OCI-LY1 (cell line): ENCODE results near the gene LCOR.

Source experiments
- H2AFZ ChIP-seq: fragments of 200-600 bp; sonication (generic), shearing (Covaris generic); 2 replicates; pipeline ENCODE4 v1.6.0; 2014; ENCODE audit warnings: antibody characterized with exemption, mild to moderate bottlenecking, low read length
- H3F3A ChIP-seq: fragments of 200-600 bp; sonication (generic), shearing (Covaris generic); 2 replicates; pipeline ENCODE4 v1.6.0; 2014; ENCODE audit warnings: mild to moderate bottlenecking, antibody characterized with exemption, low read length, moderate library complexity; ENCODE audit not compliant: insufficient read depth
- H3K27ac ChIP-seq: fragments of 200-600 bp; sonication (generic); 2 replicates; pipeline ENCODE4 v1.5.1; 2014; ENCODE audit warnings: low read length, mixed run types, mild to moderate bottlenecking, low read depth; ENCODE audit not compliant: poor library complexity, severe bottlenecking
- H3K27me3 ChIP-seq: fragments of 200-600 bp; sonication (generic); 2 replicates; pipeline ENCODE4 v1.6.0; 2014; ENCODE audit warnings: antibody characterized with exemption, mild to moderate bottlenecking, low read length, moderate library complexity; ENCODE audit not compliant: insufficient read depth
- H3K36me3 ChIP-seq: fragments of 200-600 bp; sonication (generic); 2 replicates; pipeline ENCODE4 v1.6.1; 2014; ENCODE audit warnings: mild to moderate bottlenecking, antibody characterized with exemption, low read length, moderate library complexity, mixed read lengths; ENCODE audit not compliant: insufficient read depth
- H3K4me1 ChIP-seq: fragments of 200-600 bp; sonication (generic); 2 replicates; pipeline ENCODE4 v1.5.1; 2014; ENCODE audit warnings: mild to moderate bottlenecking, low read length, moderate library complexity; ENCODE audit not compliant: insufficient read depth, severe bottlenecking
- H3K4me2 ChIP-seq: fragments of 200-600 bp; sonication (generic), shearing (Covaris generic); 2 replicates; pipeline ENCODE4 v1.6.1; 2014; ENCODE audit warnings: low read length
- H3K4me3 ChIP-seq: fragments of 200-600 bp; sonication (generic); 2 replicates; pipeline ENCODE4 v1.5.1; 2014; ENCODE audit warnings: low read length, low read depth, mild to moderate bottlenecking, mixed read lengths; ENCODE audit not compliant: poor library complexity, severe bottlenecking
- H3K79me2 ChIP-seq: fragments of 200-600 bp; shearing (Covaris generic); 2 replicates; pipeline ENCODE4 v1.6.1; 2016; ENCODE audit warnings: mixed run types, low read length, mixed read lengths; ENCODE audit not compliant: insufficient read depth
- H3K9ac ChIP-seq: fragments of 200-600 bp; sonication (generic), shearing (Covaris generic); 2 replicates; pipeline ENCODE4 v1.6.1; 2014; ENCODE audit warnings: mild to moderate bottlenecking, low read length, mixed read lengths
- H3K9me2 ChIP-seq: fragments of 200-600 bp; sonication (generic), shearing (Covaris generic); 2 replicates; pipeline ENCODE4 v1.6.1; 2014; ENCODE audit warnings: low read depth, mild to moderate bottlenecking, low read length, mixed read lengths
- H3K9me3 ChIP-seq: fragments of 200-600 bp; shearing (Covaris generic); 2 replicates; pipeline ENCODE4 v1.6.1; 2014; ENCODE audit warnings: low read length, mixed read lengths
- H4K20me1 ChIP-seq: fragments of 200-600 bp; sonication (generic), shearing (Covaris generic); 2 replicates; pipeline ENCODE4 v1.6.0; 2016; ENCODE audit warnings: mild to moderate bottlenecking, low read length; ENCODE audit not compliant: insufficient read depth
- CTCF ChIP-seq: fragments of 200-600 bp; sonication (generic), shearing (Covaris generic); IDR thresholded peaks from 2 replicates; pipeline ENCODE4 v1.5.1; 2017; ENCODE audit warnings: mild to moderate bottlenecking, antibody characterized with exemption, low read length, moderate library complexity, mixed read lengths
- EZH2 ChIP-seq: fragments of 200-600 bp; sonication (generic), shearing (Covaris generic); IDR thresholded peaks from 2 replicates; pipeline ENCODE4 v1.8.0; 2017; ENCODE audit warnings: borderline replicate concordance, mixed run types, mild to moderate bottlenecking, antibody characterized with exemption, low read length, moderate library complexity, mixed read lengths

Gene LCOR

GRCh38 chr10:96988426-96988825 is 156.3 kb downstream of the LCOR start:
- no peak for TF ChIP-seq CTCF
- TF ChIP-seq EZH2 = no peak
- H3K4me3 ChIP-seq = no peak overlapping the region
- no peaks in the 10 kb centered on the region for H3K79me2 ChIP-seq
- no peak overlapping the region for H3K4me2 ChIP-seq
- H2AFZ ChIP-seq = no peak overlapping the region
- no peaks in the 10 kb centered on the region for H3K9me3 ChIP-seq
- no peaks in the 10 kb centered on the region for H3K27me3 ChIP-seq
- H3K36me3 ChIP-seq = no peaks in the 10 kb centered on the region
- H4K20me1 ChIP-seq = no peaks in the 10 kb centered on the region
- no peaks in the 10 kb centered on the region for H3F3A ChIP-seq
- no peaks in the 10 kb centered on the region for H3K9me2 ChIP-seq
- H3K27ac ChIP-seq = no peak overlapping the region
- no peaks in the 10 kb centered on the region for H3K4me1 ChIP-seq
- no peak overlapping the region for H3K9ac ChIP-seq

- Histone ChIP-seq H3K9me2 (no peaks in the 10 kb centered on the region), H3K4me1 (no peaks in the 10 kb centered on the region), H3K4me3 (no peak overlapping the region), H3K9me3 (no peaks in the 10 kb centered on the region), H3F3A (no peaks in the 10 kb centered on the region), H3K4me2 (no peak overlapping the region), H3K9ac (no peak overlapping the region), H2AFZ (no peak overlapping the region), H3K27ac (no peak overlapping the region), H3K79me2 (no peaks in the 10 kb centered on the region), H3K36me3 (no peaks in the 10 kb centered on the region), H3K27me3 (no peaks in the 10 kb centered on the region), H4K20me1 (no peaks in the 10 kb centered on the region)
- TF ChIP-seq CTCF (no peak), EZH2 (no peak)
These were observed 159.3 kb downstream of the LCOR start for GRCh38 chr10:96991313-96991841.

- Histone ChIP-seq H2AFZ (no peak overlapping the region), H3K4me1 (no peaks in the 10 kb centered on the region), H3K4me3 (no peak overlapping the region), H3K9me2 (no peaks in the 10 kb centered on the region), H3F3A (no peaks in the 10 kb centered on the region), H3K27ac (no peak overlapping the region), H3K27me3 (no peaks in the 10 kb centered on the region), H4K20me1 (no peaks in the 10 kb centered on the region), H3K9me3 (no peaks in the 10 kb centered on the region), H3K9ac (no peak overlapping the region), H3K4me2 (no peak overlapping the region), H3K79me2 (no peaks in the 10 kb centered on the region), H3K36me3 (no peaks in the 10 kb centered on the region)
- TF ChIP-seq CTCF (no peak), EZH2 (no peak)
These were observed 160.6 kb downstream of the LCOR start for GRCh38 chr10:96992721-96993120.
